Naive thymus-derived CD4-positive, alpha-beta T cell (primary cell): ENCODE results near the gene MAK. TPM values are rescaled to one million over a fixed set of nuclear protein-coding genes. Genes with fewer than 3 reads are reported as not detected.
"Not testable (repeated sequence)": the region's sequence is repeated elsewhere in the genome, so short reads cannot be mapped to it uniquely, and the experiment has no call there.

Experiments used
- ATAC-seq: fragments of 150-1000 bp; cut with Tn5 transposase; 2 replicates; pipeline ENCODE4 v1.10.0; 2021; ENCODE audit warnings: mild to moderate bottlenecking, moderate library complexity
- CTCF ChIA-PET: fragments of 350-600 bp; sonication (Branson Sonifier 250); formaldehyde crosslinking; loops from one replicate; lab custom pipeline; 2021; ENCODE audit warnings: antibody characterized with exemption; lab: Charles Lee
- POLR2A ChIA-PET: fragments of 350-600 bp; sonication (Branson Sonifier 250); formaldehyde crosslinking; loops from one replicate; lab custom pipeline; 2021; ENCODE audit warnings: antibody characterized with exemption, inconsistent platforms; lab: Charles Lee
- DNase-seq, 9 donors: peaks; one replicate each; pipeline versions ENCODE4 v3.0.0 to v3.0.0-alpha.2; 2020 to 2022; ENCODE audit warnings: mixed read lengths in 1 of 9
- H3K27ac ChIP-seq: one replicate; pipeline ENCODE4 v1.7.0; 2013; ENCODE audit warnings: mild to moderate bottlenecking, low read depth, low read length, moderate library complexity
- H3K27me3 ChIP-seq, 2 donors: one replicate each; pipeline ENCODE4 v1.7.0; 2013; ENCODE audit warnings: low read length in 2 of 2, mild to moderate bottlenecking in 2 of 2, moderate library complexity in 2 of 2; ENCODE audit not compliant: control insufficient read depth in 2 of 2, insufficient read depth in 2 of 2
- H3K36me3 ChIP-seq, 3 experiments: 1 replicate in 2 of 3; 2 replicates in 1 of 3; pipeline ENCODE4 v1.7.0; 2013; ENCODE audit warnings: low read length in 3 of 3, mild to moderate bottlenecking in 3 of 3, moderate library complexity in 1 of 3; ENCODE audit not compliant: insufficient read depth in 3 of 3, control insufficient read depth in 2 of 3
- H3K4me1 ChIP-seq, 2 donors: one replicate each; pipeline ENCODE4 v1.7.0; 2013; ENCODE audit warnings: low read length in 2 of 2, mild to moderate bottlenecking in 2 of 2, moderate library complexity in 1 of 2; ENCODE audit not compliant: control insufficient read depth in 2 of 2, insufficient read depth in 2 of 2
- H3K4me3 ChIP-seq: 2 replicates; pipeline ENCODE4 v1.7.0; 2013; ENCODE audit warnings: mild to moderate bottlenecking, low read length
- H3K9me3 ChIP-seq, 3 experiments: 1 replicate in 2 of 3; 2 replicates in 1 of 3; pipeline ENCODE4 v1.7.0; 2013; ENCODE audit warnings: low read length in 3 of 3; ENCODE audit not compliant: control insufficient read depth in 2 of 3
- H3K27ac Mint-ChIP-seq, 9 donors: one replicate each; pipeline ENCODE4 v1.8.0; 2020 to 2022; ENCODE audit warnings: mixed read lengths in 9 of 9, mild to moderate bottlenecking in 8 of 9, moderate library complexity in 5 of 9, inconsistent platforms in 2 of 9
- H3K27me3 Mint-ChIP-seq, 5 donors: one replicate each; pipeline ENCODE4 v1.8.0; 2021 to 2022; ENCODE audit warnings: mixed read lengths in 5 of 5, mild to moderate bottlenecking in 1 of 5
- H3K36me3 Mint-ChIP-seq, 5 donors: one replicate each; pipeline ENCODE4 v1.8.0; 2020 to 2022; ENCODE audit warnings: mixed read lengths in 5 of 5, mild to moderate bottlenecking in 3 of 5, inconsistent platforms in 1 of 5
- H3K4me1 Mint-ChIP-seq, 7 donors: one replicate each; pipeline ENCODE4 v1.8.0; 2020 to 2022; ENCODE audit warnings: mixed read lengths in 7 of 7, mild to moderate bottlenecking in 3 of 7, inconsistent platforms in 1 of 7
- H3K4me3 Mint-ChIP-seq, 10 donors: one replicate each; pipeline ENCODE4 v1.8.0; 2020 to 2022; ENCODE audit warnings: mild to moderate bottlenecking in 10 of 10, mixed read lengths in 10 of 10, moderate library complexity in 6 of 10, inconsistent platforms in 2 of 10
- H3K9me3 Mint-ChIP-seq, 11 donors: one replicate each; pipeline ENCODE4 v1.8.0; 2020 to 2022; ENCODE audit warnings: mixed read lengths in 11 of 11, mild to moderate bottlenecking in 4 of 11, inconsistent platforms in 1 of 11, moderate library complexity in 1 of 11
- intact Hi-C, 2 donors: fragments of 100-400 bp; cut with micrococcal nuclease; formaldehyde crosslinking; loops; one replicate each; pipeline ENCODE4 v1.15.1; 2023
- polyA plus RNA-seq, 2 donors: library from polyadenylated mRNA; unstranded; fragments of 300-500 nt; fragmentation: Illumina TruSeq; gene quantifications; one replicate each; pipeline ENCODE4 v1.2.3, GENCODE V29; 2021
- total RNA-seq, 6 experiments: library from RNA in 5 of 6; stranded (reverse) in 5 of 6; gene quantifications; 1 replicate in 5 of 6; 2 replicates in 1 of 6; pipeline ENCODE4 v1.2.3 and lab custom pipeline; 2021 to 2026

MAK gene
- total and polyA plus RNA-seq, 7 experiments from 2014 or later: 0.07 to 0.42 (median 0.34) TPM; not detected in 4

DNA sequence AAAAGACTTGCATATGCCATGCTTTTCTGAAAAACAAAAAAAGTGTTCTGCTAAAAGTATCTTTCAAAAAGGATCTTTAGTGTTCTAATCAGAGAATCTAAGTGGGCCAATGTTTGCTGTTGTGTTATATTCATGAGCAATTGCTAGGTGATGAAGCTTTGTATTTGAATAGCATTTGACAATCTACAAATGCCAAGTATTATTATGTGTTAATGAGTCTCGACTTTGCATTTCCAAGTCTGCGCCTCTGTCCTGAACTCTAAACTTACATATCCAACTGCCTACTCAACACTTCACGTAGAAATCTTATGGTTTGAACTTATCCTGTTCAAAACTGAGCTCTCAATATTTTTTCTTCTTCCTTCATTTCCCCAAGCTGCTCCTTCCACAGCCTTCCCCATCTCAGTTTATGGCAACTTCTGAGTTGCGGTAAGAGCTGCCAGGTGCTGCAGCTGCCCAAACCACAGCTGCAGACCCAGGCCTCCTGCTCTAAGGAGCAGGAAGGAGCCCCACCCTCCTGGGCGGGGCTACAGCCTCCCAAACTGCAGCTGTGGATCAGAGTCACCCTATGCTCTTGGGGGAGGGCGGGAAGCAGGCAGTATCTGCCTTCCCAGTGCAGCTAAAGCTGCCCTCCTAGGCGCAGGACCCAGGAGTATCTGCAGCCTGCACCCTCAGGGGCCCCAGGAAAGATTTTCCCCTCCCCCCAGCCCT lies 16.7 kb upstream of the MAK start:
- Mint-ChIP-seq H3K4me3 (no peak overlapping the region), H3K27me3 (peaks cover 0 to 28% (median 12%) of the 10 kb centered on the region in 5 donors), H3K4me1 (peaks cover 0 to 3% (median 0%) of the 10 kb centered on the region in 7 donors), H3K27ac (no peak overlapping the region), H3K9me3 (peaks cover 6 to 24% (median 13%) of the 10 kb centered on the region in 11 donors), H3K36me3 (peaks cover 0 to 10% (median 4%) of the 10 kb centered on the region in 5 donors)
- Histone ChIP-seq H3K4me1 (no peaks in the 10 kb centered on the region), H3K27me3 (no peaks in the 10 kb centered on the region), H3K4me3 (no peak overlapping the region), H3K9me3 (no peaks in the 10 kb centered on the region), H3K36me3 (no peaks in the 10 kb centered on the region), H3K27ac (no peak overlapping the region)
- ATAC-seq (no peak), DNase-seq (no peak)
- intact Hi-C loops: no loop called here
- ChIA-PET CTCF (no interaction called here), POLR2A (no interaction called here)

DNA sequence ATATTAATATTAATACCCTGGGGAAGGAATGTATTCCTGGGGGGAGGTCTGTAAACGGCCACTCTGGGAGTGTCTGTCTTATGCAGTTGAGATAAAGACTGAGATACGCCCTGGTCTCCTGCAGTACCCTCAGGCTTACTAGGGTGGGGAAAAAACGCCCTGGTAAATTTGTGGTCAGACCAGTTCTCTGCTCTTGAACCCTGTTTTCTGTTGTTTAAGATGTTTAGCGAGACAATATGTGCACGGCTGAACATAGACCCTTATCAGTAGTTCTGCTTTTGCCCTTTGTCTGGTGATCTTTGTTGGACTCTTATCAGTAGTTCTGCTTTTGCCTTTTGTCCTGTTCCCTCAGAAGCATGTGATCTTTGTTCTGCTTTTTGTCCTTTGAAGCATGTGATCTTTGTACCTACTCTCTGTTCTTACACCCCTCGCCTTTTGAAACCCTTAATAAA lies 15.5 kb upstream of the MAK start:
- H3K27me3 ChIP-seq, H3K4me3 Mint-ChIP-seq, intact Hi-C loops, H3K4me1 ChIP-seq, ATAC-seq, H3K36me3 ChIP-seq, H3K4me3 ChIP-seq, H3K4me1 Mint-ChIP-seq, H3K27ac ChIP-seq, CTCF ChIA-PET, H3K27ac Mint-ChIP-seq, DNase-seq, POLR2A ChIA-PET, H3K9me3 ChIP-seq: not testable (repeated sequence)
- Mint-ChIP-seq H3K36me3 (peaks cover 0 to 10% (median 4%) of the 10 kb centered on the region in 5 donors), H3K27me3 (peaks cover 0 to 28% (median 14%) of the 10 kb centered on the region in 5 donors), H3K9me3 (peaks cover 6 to 24% (median 13%) of the 10 kb centered on the region in 11 donors)

DNA sequence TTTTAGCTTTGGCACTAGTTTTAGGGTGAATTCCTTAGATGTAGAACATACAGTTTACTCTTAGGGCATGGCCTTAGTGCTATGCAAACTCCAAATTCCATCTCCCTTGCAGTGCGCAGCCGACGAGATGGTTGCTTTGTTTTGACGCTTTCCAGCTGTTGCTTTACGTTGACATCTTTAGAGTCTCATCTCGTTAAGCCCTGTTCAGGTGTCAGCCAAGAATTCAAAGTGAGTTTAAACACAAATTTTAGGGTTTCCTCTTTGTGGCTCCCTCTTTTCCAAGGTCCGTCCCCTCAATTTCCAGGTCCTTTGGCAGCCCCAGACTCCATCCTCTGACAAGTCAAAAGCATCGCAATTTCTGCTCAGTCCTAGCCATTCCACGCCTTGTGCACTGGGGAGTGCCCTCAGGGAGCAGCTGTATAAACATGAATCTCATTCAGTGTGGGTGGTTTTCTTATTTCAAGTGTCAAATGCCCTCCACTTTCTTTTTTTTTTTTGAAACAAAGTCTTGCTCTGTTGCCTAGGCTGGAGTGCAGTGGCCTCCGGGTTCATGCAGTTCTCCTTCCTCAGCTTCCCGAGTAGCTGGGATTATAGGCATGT lies 14.1 kb upstream of the MAK start:
- no peak for ATAC-seq
- POLR2A ChIA-PET: no interaction called here
- Mint-ChIP-seq H3K4me1 (peaks cover 0 to 3% (median 0%) of the 10 kb centered on the region in 7 donors), H3K9me3 (peaks cover 6 to 24% (median 13%) of the 10 kb centered on the region in 11 donors), H3K4me3 (no peak overlapping the region), H3K36me3 (peaks cover 0 to 10% (median 4%) of the 10 kb centered on the region in 5 donors), H3K27me3 (peaks cover 0 to 26% (median 14%) of the 10 kb centered on the region in 5 donors), H3K27ac (peak overlapping the region in 1 of 9 donors; percentile 21)
- intact Hi-C loops: no loop called here
- no peaks in the 10 kb centered on the region for H3K27me3 ChIP-seq
- CTCF ChIA-PET: no interaction called here
- no peaks in the 10 kb centered on the region for H3K36me3 ChIP-seq
- no peaks in the 10 kb centered on the region for H3K4me1 ChIP-seq
- no peak for DNase-seq
- H3K4me3 ChIP-seq: no peak overlapping the region
- H3K27ac ChIP-seq: no peak overlapping the region
- no peaks in the 10 kb centered on the region for H3K9me3 ChIP-seq

DNA sequence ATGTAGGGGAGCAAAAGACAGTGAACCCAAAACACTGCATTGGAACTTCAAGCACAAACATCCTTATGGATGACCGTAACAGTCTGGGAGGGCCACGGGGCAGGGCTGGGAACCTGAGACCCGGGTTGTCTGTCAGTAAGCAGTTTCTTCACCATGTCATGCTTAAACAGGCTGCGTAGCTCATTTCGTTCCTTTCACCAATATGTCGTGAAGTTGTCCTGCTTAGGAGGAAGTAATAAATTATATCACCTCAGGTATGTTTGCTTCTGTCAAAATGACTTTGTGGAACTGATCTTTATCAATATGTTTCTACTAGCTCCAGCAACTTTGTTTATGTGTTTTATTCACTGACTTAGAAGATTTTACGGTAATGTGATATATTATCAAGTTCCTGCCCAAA lies 12.4 kb upstream of the MAK start:
- no peak for DNase-seq
- no peak overlapping the region for H3K4me3 ChIP-seq
- no peak for ATAC-seq
- no peaks in the 10 kb centered on the region for H3K36me3 ChIP-seq
- no peaks in the 10 kb centered on the region for H3K27me3 ChIP-seq
- Mint-ChIP-seq H3K36me3 (peaks cover 0 to 6% (median 4%) of the 10 kb centered on the region in 5 donors), H3K27me3 (peaks cover 0 to 25% (median 16%) of the 10 kb centered on the region in 5 donors), H3K9me3 (peaks cover 3 to 24% (median 12%) of the 10 kb centered on the region in 11 donors), H3K4me1 (peaks cover 0 to 3% (median 0%) of the 10 kb centered on the region in 7 donors), H3K27ac (no peak overlapping the region), H3K4me3 (no peak overlapping the region)
- intact Hi-C loops: no loop called here
- POLR2A ChIA-PET: no interaction called here
- H3K9me3 ChIP-seq: no peaks in the 10 kb centered on the region
- no peak overlapping the region for H3K27ac ChIP-seq
- no peaks in the 10 kb centered on the region for H3K4me1 ChIP-seq
- CTCF ChIA-PET: no interaction called here

DNA sequence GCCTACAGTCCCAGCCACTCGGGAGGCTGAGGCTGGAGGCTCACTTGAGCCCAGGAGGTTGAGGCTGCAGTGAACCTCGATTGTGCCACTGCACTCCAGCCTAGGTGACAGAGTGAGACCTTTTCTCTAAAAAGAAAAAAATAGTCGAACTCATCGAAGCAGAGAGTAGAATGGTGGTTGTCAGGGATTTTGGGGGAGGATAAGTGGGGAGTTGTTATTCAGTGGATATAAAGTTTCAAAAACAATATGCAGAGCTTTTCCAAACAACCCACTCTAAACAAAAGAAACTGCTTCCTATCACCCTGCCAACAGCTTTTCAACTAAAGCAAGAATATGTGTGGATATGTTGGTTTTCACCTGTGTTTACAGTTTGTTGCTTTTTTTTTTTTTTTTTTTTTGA lies 11.6 kb upstream of the MAK start:
- H3K36me3 ChIP-seq: no peaks in the 10 kb centered on the region
- Mint-ChIP-seq H3K27me3 (peaks cover 0 to 29% (median 15%) of the 10 kb centered on the region in 5 donors), H3K36me3 (peaks cover 0 to 6% (median 4%) of the 10 kb centered on the region in 5 donors), H3K27ac (no peak overlapping the region), H3K4me3 (no peak overlapping the region), H3K9me3 (peaks cover 3 to 21% (median 11%) of the 10 kb centered on the region in 11 donors), H3K4me1 (no peaks in the 10 kb centered on the region)
- ATAC-seq (no peak), DNase-seq (no peak)
- H3K4me3 ChIP-seq: no peak overlapping the region
- ChIA-PET CTCF (no interaction called here), POLR2A (no interaction called here)
- no peaks in the 10 kb centered on the region for H3K4me1 ChIP-seq
- H3K27ac ChIP-seq: no peak overlapping the region
- H3K9me3 ChIP-seq: no peaks in the 10 kb centered on the region
- intact Hi-C loops: loop anchor here in 1 of 2 donors (5.0 kb wide), 1 partner anchor 217 kb away; no protein-coding TSS in a partner anchor
- H3K27me3 ChIP-seq: no peaks in the 10 kb centered on the region

DNA sequence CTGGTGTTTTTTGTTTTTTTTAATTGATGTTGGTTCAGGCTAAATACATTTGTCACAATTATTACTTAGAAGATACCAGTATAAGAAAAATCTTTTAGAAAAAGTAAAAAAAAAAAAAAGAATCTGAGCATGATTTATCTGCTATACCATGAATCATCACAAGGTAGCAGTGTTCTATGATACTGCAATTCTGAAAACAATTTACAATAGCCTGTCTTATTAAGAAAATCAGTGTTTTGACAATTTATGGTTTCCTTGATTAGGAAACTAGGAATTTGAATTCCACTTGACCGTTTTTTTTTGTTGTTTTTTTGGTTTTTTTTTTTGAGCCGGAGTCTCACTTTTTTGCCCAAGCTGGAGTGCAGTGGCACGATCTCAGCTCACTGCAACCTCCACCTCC lies 9.3 kb upstream of the MAK start:
- H3K4me3 Mint-ChIP-seq: no peak overlapping the region
- Histone ChIP-seq H3K9me3 (no peaks in the 10 kb centered on the region), H3K27ac (no peak overlapping the region), H3K4me1 (no peaks in the 10 kb centered on the region), H3K27me3 (no peaks in the 10 kb centered on the region), H3K4me3 (no peak overlapping the region), H3K36me3 (no peaks in the 10 kb centered on the region)
- peaks cover 6 to 32% (median 13%) of the 10 kb centered on the region in 5 donors for H3K27me3 Mint-ChIP-seq
- H3K4me1 Mint-ChIP-seq: no peaks in the 10 kb centered on the region
- H3K9me3 Mint-ChIP-seq: peaks cover 0 to 5% (median 0%) of the 10 kb centered on the region in 11 donors
- intact Hi-C loops: loop anchor here in 1 of 2 donors (5.0 kb wide), 1 partner anchor 220 kb away; no protein-coding TSS in a partner anchor
- ChIA-PET CTCF (interaction anchor here (0.6 kb wide), 1 partner anchor 622 kb away, joined by 4 read pairs; no protein-coding TSS in a partner anchor), POLR2A (no interaction called here)
- H3K27ac Mint-ChIP-seq: no peak overlapping the region
- no peak for DNase-seq
- no peak for ATAC-seq
- H3K36me3 Mint-ChIP-seq: peaks cover 0 to 6% (median 4%) of the 10 kb centered on the region in 5 donors
